T-helper 1 cell (primary cell): ENCODE data around the gene ACOXL.

Source experiments
- DNase-seq, 5 donors: peaks; one replicate each; pipeline ENCODE4 v3.0.0-alpha.2; 2012 to 2020

The ACOXL gene

DNA sequence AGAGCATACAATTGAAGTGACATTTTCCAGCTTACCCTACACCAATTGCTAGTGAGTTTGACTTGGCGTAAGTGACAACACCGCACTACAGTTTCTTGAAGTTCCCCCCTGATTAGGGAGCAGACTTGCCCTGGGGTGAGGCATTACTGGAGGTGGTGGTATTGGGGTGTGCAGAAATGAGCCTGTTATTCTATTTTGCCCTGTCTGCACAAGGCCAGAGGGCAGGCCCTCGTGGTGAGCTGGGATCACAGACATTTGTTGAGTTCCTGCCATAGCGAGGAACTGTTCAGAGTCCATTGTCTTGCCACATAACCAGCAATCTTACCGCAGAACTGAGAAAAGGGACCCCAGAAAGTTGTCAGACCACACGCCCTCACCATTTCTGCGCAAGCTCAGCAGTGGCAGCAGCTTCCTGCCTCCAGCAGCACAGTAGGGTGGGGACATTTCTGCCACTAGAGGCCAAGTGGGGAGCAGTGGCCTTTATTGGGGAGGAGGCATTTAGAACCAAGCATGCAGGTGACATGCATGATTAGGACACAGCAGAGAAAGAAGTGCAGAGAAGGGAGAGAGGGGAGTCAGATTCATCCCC lies 284.8 kb downstream of the ACOXL start:
- no peak for DNase-seq

DNA sequence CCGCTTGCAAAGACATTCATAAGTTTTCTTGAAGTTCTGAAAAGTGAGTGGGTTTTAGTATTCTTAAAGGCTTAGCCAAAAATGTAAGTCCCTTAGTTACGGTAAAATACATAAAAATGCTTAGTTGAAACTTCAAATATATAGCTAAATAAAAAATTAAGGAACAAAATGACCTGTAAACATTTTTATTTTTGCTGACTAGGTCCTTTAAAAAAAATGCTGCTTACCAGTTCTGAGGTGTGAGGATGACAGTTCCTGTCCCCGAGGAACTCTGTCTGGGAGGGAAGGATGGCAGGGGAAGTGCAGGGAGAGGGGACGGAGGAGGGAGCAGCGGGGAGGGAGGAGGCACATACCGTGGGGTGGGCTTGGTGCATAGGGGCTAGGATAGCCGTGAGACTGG lies 285.5 kb downstream of the ACOXL start:
- DNase-seq: no peak

DNA sequence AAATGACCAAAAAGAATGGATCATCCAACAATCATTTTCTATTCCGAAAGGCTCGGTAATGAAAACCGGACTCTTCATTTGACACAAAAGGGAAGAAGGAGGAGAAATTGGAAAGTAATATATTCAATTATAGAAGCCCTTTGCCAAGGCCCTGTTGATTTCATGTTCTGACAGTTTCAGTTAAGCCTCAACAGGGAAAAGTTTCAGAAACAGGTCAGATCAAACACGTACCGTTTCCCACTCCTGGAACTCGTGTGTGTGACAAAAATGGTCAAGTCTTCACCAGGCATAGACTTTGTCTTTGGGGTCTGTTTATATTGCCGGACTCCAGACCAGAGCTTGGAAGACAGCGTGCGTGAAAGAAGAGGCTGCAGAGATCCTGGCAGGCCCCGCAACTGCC lies 287.0 kb downstream of the ACOXL start:
- DNase-seq: no peak

DNA sequence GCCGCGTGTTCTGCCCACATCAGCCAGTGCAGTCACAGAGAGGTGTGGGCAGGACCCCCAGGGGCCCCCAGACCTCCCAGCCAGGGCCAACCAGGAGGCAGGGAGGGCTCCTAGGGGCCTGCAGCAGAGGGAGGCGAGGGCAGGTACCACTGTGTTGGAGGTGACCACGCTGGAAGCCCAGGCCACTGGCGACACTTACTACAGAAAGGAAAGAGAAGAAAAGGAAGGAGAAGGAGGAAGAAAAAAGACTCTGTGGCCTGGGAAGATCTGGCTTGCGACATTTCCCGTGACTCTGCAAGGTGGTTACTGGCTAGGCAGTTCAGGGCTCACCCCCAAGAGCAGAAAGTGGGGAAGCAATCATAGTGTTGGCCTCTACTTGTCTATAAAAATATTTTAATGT lies 290.3 kb downstream of the ACOXL start:
- DNase-seq: no peak

DNA sequence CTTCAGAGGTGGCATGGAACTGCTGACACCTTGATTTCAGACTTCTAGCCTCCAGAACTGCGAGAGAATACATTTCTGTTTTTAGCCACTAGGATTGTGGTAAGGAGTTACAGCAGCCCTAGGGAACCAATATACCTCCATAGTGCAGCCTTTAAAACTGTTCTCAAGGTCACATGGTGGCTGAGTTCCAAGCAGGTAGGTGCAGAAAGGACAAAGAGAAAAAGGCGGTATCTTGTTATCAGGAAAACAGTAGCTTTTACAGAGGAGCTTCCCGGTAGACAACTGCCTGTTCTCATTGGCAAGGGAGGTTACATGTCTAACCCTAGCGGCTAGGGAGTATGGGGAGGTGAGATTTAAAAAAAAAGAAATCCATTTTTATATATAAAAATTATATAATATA lies 292.1 kb downstream of the ACOXL start:
- DNase-seq: no peak

DNA sequence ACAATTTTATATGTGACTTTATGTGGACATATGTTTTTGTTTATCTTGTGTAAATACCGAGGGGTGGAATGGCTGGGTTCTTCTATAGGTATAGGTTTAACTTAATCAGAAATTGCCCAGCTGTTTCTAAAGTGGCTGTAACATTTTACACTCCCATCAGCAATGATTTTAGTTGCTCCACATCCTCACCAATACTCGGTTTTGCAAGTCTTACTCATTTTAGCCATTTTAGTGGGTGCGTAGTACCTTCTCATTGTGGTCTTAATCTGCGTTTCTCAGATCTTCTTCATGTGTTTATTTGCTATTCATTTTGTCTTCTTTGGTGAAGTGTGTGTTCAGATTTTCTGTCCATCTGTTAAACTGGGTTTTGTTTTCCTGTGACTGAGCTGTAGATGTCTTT lies 292.9 kb downstream of the ACOXL start:
- no peak for DNase-seq

DNA sequence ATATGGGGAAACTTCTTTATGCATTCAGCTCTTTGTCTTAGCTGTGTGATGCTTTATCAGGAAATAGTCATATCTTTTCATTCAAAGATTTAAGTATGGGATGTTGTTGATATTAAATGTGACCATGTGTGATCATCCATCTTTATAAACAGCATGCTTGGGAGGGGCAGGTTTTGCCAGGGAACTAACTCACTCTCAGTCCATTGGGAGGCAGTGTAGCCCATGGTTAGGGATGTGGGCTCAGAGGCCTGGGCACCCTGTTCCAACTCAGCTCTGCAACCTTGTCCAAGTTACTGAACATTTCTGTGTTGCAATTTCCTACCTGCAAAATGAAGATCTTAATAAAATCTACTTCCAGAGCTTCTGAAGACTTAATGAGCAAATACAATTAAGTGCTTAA lies 296.3 kb downstream of the ACOXL start:
- DNase-seq: no peak

DNA sequence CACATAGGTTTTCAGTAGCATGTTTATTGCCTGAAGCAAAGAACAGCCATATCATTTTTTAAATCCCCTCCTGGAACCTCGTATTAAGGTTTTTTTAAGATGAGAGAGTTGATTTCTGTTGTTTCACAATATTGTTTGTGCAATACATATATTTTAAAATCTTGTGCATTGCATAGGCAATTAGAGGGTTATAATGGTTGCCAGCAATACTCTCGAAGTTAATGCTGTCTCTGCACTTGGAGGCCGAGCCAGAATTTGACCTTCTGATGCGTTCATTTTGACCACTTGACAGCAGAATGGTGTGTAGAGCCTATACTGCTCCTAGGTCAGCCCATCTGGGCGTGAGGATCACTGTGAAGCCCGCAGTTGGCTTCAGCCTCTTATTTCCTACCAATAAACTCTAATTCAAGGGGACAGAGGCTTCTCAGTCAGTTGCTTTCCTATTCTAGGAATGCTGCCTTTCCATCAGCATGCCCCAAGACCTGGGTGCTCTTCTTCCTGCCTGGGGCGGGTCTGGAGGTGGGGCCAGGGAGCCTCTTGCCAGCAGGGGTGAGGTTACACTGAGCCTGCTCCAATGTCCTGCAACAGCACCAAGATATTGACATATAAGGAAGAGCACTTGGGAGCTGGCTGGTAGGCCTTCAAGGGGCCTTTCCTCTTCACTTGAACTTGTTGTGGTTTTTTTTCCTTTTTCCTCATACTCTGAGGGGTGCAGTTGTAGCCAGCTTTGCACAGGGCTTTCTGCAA lies 297.0 kb downstream of the ACOXL start:
- no peak for DNase-seq

DNA sequence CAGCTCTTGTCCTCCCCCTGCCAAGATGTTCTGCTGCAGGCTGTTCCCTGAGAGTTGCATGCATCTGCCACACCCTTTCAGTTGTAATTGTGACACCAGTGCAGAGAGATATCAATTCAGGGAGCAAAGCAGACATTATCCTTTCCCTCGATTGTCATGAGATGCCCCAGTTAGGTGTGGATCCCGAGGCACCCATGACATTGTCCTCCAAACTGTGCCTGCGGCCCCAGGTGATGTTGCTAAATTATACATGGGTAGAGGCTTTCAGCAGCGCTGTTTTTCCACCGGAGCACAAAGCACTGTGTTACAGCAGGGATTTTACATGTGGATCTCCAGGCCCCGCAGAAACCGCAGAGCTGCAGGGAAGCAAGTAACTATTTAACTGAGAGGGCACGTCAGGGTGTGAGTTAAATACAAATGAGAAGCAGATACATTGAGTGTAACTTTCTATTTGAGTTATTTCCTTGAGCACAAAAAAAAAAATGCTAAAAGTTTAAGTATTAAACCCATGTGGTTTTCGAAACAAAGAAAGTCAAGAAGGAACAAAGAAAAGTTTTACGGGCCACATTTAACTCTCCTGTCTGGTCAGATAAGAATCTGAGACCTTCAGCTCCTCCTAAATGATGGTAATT lies 298.0 kb downstream of the ACOXL start:
- DNase-seq: no peak

DNA sequence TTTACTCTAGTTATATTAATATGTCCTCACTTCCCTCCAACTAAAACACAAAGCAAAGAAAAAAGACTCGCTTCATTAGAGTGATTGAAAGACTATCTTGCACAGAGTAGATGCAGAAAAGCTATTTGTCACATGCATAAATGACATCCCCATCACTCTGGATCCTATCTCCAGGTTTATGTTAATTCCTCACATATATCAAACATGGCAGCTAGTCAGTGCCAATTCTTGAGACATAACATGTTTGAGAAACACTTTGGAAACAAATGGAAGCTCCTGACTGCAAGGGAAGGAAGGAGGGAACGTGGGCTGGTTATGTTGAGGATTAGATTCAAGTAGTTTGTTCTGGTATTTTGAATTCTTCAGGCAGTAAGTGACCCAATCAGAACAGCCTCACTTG lies 298.6 kb downstream of the ACOXL start:
- no peak for DNase-seq

DNA sequence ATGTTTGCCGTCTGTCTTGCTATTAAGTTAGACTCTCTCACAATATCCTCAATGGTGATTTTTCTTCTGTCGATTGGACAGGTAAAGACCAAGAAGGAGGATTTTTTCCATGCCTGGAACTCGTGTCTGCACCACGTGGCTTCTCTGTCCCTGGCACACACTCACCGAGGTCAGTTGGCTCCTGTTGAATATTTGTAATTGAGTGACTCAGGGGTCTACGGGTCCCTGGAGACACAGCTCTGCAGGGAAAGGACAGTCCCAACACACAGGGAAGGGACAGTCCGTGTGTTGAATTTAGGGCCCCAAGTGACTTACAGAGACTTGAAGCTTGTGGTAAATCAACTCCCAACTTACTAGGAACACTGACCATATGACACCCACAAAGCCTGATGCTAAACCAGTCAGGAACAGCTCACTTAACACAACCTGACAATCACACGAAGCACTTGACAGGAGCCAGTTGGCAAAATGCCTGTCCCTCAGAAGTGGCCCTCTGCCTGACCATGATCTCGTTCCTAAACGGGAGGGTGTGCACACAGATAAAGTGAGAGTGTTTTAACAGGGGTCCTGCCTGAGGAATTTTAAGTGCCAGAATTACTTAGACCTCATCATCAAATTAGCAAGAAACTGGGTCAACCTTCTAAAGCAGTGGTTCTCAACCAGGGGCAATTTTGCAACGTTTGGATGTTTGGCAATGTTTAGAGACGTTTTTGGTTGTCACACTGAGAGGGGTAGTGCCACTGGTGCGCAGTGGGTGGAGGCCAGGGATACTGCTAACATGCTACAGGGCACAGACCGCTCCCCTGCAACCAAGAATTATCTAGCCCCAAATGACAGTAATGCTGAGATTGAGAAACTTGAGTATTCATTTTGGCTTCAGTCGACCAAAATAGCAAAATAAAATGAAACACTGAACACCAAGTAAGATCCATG lies 299.4 kb downstream of the ACOXL start:
- DNase-seq: no peak

DNA sequence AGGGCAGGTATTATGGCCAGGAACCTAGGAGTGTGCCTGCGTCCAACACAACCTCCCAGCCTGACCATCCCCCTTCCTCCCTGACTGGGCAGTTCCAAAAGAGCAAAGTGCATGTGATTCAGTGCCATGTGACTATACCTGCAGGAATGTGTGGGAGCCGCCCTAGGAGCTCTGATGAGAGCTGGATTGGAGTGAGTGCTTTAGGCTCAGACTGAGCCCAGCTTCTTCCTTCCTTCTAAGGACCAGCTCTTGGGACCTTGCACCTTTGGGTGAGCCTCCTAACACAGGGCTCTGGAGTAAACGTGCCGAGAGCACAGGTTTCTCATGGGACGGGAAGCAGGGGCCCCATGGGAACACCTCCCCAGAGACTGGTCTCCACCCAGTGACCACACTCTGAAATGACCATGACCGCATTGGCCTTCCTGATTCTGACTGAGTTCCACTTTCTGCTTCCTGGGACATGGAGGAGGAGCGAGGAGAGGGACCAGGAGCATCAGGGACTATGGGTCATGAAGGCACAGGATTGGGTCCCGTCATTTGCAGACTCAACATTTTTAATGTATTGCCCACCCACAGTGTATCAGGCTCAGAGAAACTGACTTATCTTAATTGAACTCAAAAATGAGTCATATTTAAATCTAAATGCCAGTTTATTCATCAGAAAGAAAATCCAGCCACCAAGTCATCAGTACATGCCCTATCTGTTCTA lies 300.5 kb downstream of the ACOXL start:
- no peak for DNase-seq

DNA sequence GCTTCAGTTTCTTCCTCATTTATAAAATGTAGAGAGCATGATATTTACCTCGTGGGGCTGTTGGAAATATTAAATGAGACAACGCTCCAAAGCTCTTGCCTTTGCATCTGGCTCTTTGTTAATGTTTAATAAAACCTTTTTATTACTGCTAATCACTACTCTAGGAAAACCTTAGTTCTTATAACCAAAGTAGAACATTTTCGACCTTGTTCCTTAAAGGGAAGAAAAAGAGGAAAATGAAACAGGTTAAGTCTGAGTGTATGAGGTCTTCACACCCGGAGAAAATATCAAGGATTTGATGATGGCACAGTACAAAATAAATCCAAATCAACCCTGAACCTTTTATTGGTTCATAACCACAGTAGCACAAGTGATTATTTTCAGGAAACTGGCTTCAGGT lies 301.8 kb downstream of the ACOXL start:
- no peak for DNase-seq

DNA sequence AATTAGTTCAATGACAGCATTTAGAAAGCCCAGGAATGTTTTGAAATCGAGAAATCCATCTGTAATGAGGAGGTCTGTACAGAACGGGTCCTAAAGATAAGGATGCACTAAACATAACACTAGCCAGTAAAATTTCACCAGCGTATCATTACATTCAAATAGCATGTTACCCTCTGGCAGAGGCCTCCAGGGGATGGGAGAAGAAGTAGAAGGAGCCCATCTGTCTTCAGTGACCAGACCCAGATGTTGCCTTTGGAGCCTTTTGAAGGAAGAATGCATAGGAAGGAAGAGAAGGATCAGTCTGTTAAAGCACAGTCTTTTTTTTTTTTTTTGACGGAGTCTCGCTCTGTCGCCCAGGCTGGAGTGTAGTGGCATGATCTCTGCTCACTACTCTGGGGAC lies 302.2 kb downstream of the ACOXL start:
- DNase-seq: no peak

DNA sequence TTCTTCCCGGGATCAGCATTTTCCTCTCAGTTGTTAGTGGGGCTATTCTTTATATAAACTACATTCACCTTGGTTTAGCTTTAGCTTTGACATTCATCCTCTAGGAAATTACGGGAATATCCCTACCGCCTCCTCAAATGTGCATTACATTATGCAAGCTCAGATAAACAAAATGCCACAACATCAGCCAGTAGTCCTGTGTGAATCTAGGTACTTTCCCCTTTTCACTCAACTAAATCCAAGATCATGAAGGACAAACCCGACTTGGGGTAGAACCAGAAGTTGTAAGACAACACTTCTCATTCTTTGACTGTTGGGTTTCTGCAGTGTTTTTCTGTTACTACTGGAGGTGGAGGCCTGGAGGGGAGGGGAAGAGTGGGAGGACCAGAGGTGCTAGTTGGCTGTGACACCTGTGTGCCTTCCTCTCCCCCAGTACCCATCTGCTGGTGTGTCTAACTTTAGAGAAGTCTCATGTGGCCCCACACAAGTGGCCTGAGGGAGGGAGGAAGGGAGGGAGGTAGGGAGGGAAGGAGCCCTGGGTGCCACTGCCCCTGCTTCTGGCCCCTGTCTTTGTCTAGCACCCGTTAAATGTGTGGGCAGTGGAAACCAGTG lies 303.6 kb downstream of the ACOXL start:
- DNase-seq: no peak

DNA sequence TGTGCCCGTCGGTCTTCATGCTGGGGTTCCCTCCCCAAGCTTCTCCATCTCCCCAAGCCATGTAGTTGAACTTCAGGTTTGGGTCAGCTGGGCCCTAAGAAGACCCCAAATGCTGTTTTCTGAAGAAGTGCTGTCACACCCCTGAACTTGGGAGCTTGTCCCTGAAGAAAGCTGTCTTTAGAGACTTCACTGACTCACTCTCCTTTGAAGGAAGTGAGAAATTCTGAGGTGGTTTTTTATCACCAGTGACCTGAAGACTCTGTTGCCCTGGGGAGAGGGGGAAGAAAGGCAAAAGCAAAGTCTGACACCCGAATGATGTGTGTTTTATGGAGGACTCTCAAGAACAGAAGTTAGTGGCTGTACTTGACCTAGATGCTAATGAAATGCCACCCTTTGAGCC lies 304.8 kb downstream of the ACOXL start:
- DNase-seq: no peak

DNA sequence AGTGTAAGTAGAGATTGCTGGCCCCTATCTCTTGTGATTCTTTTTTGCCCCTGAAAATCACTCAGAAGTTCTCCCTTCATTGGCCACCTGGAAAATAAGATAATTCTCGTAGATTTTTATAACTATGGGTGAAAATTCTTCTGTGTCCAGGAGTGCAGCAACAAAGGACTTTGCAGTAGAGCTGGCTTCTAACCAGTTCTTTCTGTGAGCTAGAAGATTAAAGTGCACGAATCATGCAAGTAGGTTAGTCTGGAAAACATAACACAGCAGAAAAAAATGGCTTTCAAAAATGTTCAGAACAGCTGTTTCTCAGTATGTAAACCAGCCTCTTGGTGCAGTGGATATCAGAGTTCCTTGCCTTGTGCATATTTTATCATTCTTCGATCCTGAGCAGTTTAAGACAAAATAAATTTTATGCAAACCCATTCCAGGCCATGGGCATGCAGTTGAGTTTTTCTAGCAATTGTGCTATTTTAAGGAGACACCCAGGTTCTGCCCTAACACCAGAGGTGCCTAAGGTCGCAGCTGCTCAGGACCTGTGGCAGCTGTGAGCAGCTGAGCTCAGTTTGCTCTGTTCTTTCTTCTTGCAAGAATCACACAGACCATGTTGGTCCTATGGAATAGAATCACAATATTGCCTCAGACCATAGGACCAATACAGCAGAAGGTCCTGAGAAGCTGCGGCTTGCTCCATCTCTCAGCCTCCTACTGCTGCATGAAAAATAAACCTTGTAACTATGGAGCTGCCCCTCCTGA lies 307.4 kb downstream of the ACOXL start:
- no peak for DNase-seq

DNA sequence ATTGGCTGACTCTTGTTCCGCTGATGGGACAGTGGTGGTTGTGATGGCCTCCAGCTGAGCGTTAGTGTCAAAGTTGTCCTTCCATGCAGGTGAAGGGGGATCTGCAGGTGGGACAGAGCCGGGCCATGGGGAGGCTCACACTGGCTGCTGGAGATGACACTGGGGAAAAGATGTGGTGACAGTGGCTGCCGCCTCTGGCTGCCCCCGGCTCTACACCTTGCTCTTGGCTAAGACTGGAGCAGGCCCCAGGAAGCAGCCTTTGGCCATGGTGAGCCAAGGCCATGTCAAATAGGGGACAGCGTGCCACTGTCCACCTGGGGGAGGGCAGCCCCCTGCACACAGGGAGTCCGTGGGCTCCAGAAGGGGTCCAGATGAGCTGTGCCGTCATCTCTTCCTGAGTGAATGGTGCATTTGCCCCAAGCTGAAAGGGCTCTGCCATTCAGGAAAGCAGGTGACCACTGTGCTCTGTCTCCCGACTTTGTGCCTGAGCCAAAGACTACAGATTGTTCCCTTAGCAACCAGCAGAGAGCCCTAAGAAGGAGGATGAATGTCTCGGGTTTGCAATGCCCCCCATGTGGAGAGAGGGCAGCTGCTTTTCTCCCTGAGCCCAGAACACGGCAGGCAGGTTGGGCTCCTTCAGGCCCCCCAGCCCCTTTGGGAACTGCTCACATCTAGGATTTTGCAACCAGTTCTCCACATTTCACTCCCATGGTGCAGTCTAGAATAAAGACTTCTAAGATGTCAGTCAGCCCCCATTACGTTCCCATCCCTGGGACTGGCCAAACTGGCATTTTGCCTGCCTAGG lies 309.2 kb downstream of the ACOXL start:
- DNase-seq: no peak

DNA sequence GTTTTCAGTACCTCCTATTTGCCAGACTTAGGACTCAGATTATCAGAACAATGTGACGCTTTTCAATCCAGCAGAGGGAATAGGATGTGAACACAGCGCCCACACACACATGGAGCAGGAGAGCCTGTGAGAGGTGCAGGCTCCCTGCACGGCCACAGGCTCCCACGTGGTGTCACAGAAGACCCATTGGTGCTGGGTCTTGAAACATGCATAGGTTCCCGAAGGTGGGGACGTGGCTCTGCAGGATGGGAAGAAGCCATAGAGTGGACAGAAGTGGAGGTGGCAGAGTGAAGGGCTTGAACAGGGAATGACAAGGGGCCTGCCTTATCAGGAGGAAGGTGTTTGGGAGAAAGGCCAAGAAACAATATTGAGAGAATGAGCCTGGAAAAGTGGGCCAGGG lies 309.9 kb downstream of the ACOXL start:
- no peak for DNase-seq
